Superior temporal gyrus (tissue), 1 donor: ENCODE data around the gene CMBL.

Experiments used
- DNase-seq: peaks from one replicate; pipeline ENCODE4 v3.0.0-alpha.2; 2016; ENCODE audit errors: extremely low spot score

Gene CMBL

DNA sequence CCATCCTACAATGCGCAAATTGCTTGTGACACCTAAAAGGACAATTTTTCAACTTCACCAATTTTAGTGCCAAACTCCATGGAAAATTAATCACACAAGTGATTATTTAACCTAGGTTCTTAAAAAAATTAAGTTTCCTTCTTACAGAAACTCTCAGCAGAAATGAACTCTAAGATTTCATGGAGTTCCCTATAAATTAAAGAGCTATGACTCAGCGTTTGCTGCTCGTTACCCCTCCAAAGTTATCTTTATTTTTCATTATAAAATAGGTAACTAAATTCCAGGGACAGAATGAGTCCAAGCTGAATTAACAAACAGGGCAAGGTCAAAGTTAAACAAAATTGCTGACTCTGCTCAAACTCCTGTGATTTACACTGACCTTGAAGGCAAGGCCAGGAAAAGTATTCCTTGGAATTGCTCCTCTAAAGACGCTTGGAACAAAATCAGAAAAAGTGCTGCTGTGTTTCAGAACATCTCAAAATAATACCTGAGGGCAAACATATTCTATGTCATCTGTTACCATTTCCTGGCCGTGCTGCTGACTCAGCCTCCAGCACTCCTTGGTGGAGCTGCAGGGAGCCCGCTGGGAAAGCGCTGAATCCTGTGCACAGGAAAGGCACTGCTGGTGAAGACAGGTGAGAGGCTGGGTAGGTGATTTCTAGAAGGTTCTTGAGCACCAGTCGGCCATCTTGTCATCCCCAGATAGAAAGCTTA lies 2.5 kb upstream of the CMBL start:
- DNase-seq: no peak

DNA sequence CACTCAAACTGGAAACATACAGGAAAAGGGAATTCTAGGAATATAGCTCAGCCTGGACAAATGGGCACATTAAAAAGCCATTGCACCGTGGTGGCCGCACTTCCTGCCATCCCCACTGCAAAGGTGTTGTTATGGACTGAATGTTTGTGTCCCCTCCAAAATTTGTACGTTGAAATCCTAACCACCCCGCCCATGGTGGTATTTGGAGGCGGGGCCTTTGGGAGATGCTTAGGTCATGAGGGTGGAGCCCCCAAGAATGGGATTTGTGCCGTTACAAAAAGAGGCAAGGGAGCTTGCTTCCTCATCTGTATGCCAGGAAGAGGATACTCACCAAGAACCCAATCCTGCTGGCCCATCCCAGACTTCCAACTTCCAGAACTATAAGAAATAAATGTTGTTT lies 1.1 kb upstream of the CMBL start:
- no peak for DNase-seq

DNA sequence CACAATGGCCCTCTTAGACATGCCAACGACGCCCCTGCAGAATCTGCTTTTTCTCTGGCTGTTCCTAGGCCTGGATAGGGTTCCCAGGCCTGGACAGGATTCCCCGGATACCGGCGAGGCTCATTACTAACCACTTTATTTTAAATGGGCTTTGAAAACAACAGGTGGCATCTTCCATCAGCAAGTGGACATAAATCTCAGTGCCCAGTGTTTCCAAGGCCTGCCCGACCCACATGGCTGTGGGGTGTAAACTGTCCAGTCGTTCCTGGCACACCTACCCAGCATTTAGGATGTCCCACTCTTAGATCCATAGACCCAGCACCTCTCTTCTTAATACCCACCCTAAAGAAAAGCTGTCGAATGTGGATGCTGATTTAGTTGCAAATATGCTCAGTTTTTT lies 896 bp downstream of the CMBL start:
- DNase-seq: no peak

DNA sequence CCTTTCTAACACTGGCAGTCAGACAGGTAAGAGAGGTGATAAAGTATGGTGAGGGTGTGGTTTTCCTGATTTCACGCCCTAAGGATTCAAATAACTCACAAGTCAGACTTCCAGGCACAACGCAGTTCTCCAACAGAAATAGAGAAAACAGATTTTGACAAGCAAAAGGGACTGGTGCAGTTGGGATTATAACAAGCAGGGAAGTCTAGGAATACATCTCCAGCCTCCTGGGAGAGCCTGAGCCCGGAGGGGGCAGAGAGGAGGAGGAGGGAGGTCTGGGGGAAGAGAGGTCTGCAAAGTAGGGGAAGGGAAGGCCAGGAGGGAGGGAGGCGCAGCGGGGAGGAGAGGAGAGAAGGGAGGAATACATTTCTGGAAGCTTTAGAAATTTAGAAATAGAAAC lies 1.6 kb downstream of the CMBL start:
- no peak for DNase-seq

DNA sequence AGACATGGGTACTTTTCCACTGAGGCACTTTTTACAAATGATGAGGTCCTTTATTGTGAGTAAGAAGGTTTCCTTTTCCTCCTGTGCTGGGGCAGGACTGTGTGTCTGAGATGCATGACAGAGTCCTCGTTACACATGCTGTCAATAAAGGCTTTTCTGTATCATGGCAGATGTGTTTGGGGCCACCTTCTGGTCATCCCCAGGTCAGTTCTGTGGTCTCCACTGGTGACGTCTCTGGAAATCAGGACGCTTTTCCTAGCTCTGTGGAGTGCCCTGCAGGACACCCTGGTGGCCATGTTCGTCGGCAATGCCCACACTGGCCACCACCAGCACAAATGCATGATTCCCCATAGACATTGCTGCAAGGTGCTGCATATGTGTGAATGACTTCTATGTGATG lies 2.8 kb downstream of the CMBL start:
- no peak for DNase-seq

DNA sequence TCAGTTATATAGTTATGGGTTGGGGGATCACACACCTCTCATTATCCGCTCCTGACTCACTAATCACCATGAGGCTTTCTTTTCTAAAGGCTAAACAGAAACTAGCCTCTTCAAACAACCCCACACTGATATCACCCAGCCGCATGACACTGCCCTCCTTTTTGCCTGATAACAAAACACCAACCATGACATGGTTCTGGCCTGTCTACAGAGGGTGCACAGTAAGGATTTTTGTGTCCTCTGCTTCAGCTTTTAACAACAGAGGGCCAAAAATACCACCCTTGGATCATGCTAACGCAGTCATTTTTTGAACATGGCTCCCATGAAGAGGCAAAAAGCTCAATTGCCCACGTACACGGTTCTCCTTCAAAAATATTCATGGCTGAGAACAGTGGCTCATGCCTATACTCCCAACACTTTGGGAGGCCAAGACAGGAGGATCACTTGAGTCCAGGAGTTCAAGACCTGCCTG lies 4.0 kb downstream of the CMBL start:
- no peak for DNase-seq

DNA sequence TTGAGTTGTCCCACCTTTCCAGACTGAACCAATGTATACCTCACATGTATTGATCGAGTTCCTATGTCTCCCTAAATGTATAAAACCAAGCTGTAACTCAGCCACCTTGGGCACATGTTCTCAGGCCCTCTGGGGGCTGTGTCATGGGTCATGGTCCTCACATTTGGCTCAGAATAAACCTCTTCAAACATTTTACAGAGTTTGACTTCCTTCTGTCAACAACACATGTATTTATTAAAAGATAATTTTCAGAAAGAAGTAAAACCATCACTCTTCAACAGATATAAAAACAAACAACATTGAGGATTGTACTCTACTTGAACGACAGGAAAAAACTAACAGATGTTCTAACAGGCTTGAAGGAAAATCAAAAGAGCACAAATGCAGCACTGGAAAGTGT lies 4.5 kb downstream of the CMBL start:
- DNase-seq: no peak

DNA sequence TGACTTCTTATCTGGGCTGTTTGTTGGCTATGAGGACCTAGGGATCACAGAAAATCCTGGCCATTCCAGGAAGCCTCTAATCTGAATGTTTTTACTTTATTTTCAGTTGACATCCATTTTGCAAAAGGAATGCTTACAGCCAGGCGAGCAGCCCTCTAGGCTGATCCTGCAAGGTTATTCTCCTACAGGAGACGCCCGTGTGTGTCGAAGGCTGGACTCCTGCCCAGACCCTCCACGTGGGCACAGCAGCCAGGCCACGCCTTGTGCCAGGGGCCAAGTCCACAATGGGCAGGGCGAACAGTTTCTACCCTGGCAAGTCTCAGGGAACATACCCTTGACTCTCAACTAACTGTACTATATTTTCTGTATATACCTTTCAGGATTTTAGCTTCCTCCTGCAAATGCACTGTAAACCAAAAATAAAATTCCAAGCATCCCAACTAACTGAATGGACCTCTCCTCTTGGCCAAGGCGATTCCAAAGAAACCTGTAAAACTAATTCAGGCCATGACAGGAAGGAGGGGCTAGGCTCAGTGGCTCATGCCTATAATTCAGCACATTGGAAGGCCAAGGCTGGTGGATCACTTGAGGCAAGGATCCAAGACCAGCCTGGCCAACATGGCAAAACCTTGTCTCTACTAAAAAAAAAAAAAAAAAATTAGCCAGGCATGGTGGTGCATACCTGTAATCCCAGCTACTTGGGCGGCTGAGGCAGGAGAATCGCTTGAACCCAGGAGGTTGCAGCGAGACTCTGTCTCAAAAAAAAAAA lies 5.7 kb downstream of the CMBL start:
- no peak for DNase-seq

DNA sequence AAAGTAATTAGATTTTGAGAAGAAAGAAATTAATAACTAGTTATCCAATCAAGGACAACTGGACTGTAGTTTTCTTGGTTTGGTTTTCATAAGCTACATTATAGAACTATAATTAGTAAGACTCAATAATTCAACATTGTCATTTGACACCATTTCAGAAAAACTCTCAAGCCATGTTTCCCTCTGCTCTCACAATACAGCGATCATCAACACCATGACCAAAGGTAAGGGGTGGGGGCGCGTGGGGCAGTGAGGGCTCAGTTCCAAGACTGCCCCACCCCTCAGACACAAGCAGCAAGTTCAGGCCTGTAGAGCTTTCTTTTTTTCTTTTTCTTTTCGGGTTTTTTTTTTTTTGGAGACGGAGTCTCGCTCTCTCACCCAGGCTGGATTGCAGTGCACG lies 6.4 kb downstream of the CMBL start:
- DNase-seq: no peak

DNA sequence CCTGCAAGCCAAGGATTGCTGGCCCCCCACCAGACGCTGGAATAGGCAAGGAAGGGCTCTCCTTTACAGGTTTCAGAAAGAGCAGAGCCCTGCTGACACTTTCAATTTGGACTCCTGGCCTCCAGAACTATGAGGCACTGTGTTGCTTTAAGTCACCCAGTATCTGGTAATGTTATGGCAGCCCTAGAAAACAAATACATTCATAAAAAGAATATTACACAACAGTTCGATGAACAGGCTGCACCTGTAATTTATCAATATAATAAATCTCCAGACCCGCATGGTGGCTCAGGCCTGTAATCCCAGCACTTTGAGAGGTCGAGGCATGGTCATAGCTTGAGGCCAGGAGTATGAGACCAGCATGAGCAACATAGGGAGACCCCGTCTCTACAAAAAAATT lies 7.5 kb downstream of the CMBL start:
- no peak for DNase-seq

DNA sequence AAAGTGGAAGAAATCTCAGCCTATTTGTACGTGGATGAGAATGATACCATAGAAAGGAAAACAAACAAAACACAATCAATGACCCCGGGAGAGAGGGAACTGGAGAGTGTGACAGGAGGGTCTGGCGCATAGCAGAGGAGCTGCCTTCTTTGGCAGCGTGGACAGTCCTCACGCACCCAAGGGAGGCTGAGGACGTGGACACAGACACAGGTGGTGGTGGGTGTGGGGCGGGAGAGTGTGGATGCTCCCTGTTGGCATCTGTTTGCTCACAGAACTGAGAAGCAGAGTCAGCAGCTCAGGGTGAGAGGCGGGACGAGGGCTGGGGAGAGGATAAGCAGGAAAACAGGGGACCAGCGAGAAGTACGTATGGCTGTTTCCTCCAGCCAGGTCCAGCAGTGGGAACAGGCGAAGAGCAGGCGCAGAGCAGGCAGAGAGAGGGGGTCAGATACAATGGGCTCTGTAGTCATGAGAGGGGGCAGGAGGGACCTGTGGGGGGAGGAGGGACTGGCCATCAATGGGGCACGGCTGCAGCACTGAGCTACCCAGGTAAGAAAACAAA lies 10.0 kb downstream of the CMBL start:
- DNase-seq: no peak

DNA sequence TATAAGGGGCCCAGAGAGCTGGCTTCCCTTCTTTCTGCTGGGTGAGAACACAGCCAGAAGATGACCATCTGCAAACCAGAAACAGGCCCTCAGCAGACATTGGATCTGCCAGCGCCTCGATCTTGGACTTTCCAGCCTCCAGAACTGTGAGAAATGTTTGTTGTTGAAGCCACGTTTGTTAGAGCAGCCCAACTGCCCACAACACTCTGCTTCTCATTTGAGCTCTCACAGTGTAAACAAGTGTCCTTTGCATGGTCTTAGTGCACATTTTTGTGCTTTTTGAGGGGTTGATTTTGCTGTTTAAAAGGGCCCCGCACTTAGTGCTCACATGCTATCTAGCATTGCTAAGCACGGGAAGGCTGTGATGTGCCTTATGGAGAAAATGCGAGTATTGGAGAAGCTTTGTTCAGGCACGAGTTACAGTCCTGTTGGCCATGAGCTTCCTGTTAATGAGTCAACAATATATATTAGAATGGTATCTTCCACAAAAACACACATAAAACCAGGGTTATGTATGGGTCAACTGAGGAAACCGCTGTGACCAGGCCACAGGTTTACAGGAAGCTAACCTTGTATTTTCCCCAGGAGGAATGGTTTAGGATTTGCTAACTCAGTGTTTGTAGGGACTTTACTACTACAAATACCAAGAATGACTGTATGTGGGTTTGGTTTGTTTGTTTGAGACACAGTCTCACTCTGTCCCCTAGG lies 11.9 kb downstream of the CMBL start:
- DNase-seq: no peak

DNA sequence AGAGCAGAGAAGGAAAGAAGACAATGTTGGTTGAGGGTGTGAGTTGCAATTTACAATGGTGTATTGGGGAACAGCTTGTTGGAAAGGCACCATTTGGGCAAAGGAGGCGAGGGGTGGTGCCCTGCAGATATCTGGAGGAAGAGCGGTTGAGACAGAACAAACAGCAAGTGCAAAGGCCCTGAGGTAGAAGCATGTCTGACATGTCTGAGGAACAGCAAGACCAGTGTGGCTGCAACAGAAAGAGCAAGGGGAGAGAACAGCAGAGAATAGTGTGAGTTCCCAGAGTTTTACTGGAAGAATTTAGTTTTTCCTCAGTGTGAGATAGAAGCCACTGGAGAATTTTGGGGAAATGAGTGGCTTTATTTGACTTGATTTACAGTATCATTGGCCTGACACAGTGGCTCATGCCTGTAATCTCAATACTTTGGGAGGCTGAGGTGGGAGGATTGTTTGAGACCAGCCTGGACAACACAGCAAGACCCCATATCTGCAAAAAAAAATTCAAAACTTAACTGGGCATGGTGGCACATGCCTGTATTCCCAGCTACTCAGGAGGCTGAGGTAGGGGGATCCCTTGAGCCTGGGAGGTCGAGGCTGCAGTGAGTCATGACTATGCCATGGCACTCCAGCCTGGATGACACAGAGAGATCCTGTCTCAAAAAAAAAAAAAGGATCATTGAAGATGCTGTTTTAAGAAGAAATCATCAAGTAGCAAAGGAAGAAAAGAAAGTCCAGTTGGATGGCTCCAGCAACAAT lies 13.6 kb downstream of the CMBL start:
- no peak for DNase-seq

DNA sequence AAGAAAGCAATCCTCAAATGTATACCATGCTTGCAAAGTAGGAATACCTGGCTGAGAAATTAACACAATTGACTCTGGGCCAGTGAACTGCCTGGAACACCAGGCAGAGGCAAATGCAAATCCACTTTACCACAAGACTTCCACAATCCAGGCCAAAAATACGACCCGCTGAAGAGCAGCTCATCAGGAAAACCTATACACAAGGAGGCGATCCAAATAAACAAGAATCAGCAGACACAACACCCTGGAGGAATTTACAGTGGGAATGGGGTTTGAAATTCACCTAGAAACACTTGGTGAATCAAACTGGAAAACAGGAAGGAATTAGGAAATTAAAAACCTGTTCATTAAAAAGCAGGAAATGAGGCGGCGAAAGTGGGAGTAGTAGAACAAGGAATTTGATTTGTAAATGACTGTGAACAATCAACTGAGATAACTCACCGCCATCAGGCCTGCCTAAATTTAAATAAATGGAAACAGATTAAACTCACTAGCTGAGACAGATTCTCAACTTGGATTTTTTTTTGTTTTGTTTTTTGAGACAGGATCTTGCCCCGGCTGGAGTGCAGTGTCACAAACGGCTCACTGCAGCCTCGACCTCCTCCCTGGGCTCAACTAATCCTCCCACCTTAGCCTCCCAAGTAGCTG lies 15.9 kb downstream of the CMBL start:
- DNase-seq: no peak

DNA sequence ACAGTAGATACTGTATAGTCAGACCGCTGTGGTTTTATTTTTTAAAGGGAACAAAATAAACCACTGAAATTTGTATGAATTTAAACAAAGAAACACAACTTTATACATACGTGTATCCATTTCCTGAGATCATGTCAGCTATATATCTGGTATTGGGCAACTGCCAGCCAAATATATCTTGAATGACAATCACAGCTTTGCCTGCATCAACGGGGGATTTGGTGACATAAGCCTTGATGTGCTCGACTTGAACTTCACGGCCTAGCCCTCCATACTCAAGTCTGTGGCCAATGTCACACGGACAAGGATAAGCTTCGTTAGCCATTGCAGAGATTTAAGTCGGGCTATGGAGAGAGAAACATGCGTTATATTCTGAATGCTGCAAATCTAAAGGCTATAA lies 17.3 kb downstream of the CMBL start:
- DNase-seq: no peak

DNA sequence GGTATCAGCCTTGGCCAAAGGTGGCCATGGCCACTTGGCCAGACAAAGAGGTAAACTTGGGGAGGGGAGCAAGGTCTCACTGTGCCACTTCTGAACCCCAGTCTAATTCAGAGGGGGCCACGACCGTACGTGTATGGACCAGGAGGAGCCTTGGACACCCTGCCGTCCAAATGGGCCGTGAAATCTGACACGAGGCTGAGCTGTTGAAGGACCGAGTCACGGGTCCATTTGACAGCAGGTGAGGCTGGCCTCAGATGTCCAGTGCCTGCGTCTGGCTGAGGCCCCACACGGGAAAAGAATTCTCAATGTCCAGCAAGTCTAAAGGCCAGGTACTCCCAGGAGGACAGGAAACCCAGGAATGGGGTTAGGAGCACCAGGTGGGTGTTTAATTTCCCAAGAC lies 17.7 kb downstream of the CMBL start:
- DNase-seq: no peak

DNA sequence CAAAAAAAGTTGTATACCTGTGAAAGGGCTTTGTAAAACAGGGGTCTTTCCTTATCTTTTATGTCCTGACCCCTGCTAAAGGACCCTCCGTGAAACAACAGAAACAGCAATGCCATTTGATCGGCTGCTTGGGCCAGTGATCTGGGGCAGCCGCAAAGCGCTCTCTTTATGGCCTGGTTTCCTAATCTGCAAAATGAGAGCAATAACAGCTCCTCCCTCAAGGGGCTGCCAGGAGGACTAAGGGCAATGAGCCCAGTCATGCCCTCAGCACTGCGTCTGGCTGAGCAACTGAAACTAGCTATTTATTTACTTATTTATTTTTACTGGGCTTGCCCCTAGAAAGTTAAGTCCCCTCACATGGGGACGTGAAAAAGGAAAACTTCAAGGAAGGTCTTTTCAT lies 18.3 kb downstream of the CMBL start:
- DNase-seq: no peak

DNA sequence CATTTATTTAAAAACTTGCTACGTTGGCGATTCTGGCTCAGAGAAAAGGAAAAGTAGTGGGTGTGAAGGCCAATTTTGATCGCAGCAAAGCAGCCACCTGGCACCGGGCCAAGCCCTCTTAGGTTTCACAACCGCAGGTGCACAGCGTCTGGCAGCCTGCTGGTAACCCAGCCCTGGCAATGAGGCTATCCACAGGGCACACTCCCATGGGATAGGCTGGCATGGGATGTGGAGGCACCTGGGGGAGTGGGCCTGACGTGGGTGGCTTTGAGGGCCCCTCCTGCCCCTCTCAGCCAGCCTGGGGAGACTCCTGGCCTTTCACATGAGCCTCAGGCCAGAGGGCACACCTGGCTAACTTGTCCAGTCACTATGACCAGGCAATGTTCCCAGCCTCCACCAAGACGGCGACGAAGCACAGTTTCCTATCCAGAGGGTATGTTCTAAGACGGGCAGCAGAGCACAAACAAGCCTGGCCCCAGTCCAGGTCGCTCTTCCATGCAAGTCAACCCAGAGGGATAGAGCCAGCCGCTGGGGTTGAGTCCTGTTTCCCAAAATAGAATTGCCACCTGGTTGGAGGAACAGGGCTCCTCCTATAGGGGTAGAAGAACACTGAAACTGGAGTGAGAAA lies 19.0 kb downstream of the CMBL start:
- no peak for DNase-seq

DNA sequence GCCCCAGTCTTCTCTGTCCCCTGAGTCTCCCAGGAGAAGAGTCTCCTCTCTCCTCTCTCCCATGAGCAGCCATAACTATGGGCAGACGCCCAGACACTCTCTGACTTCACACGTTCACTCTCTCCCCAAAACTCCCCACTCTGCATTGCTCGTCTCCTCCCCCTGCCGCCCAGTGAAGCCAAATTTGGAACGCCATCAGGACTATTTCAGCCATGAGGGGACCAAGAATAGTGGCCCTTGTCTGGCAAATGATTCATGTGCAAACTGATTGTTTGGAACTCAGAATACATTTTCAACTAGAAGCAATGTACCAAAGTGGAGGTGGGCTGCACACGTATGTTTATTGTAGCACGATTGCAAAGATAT lies 20.9 kb downstream of the CMBL start:
- peak; percentile 53 for DNase-seq

DNA sequence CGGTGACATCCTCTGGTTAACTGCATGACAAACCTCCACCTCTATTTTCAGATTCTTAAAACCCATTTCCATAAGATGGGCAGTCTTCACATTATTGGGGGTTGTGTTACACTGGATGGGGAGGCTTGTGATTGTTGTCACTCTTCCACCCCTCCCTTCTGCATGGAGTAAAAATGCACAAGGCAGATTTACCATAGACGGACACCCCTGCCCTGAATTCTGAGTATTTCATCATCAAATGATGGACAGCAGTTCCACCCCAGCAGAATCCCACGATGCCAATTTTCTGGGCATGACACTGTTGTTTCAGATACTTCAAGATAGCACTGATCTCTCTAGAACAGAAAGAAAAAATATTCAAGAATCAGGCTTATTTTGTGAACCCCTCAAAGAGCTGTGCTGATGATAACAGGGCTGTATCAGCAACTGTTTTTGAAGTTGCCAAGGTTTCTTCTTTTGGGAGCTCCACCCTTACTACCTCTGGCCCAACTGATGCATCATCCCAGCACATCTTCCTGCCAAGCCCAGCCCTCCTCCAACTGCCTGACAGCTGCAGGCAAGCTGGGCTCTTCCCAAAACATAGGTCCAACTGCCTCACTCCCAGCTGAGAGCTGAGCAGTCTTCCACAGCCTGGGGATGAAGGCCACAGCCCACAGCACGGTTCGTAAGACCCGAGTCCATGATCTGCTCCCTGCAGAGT lies 21.4 kb downstream of the CMBL start:
- peak; percentile 52 for DNase-seq
